NCI-H1930 (cell line): ENCODE data around the gene PPARD.

Experiments
- DNase-seq, 2 experiments: peaks; one replicate each; lab custom pipeline; 2025; lab: John Stamatoyannopoulos, UW

Gene PPARD

DNA sequence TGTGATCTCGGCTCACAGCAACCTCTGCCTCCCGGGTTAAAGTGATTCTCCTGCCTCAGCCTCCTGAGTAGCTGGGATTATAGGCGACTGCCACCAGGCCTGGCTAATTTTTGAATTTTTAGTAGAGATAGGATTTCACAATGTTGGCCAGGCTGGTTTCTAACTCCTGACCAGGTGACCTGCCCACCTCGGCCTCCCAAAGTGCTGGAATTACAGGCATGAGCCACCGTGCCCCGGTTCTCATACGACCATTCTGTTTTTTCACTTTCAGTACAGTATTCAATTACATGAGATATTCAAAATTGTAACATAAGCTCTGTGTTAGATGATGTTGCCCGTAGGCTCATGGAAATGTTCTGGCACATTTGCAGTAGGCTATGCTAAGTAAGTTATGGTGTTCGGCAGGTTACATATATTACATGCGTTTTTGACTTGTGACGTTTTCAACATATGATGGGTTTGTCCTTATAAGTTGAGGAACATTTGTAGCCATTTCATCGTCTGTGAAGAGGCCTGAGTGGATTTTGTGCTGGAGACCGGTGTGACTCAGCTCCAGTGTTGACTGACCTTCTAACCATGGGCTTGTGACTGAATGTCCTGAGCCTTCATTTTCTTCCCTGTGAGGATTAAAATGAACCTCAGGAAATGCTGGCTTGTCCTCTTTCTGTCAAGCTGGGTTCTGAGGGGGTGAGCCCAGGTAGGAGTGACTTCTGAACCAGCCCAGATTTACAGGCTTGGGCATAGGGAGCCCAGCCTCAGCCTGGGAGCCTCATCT lies 12.2 kb downstream of the PPARD start:
- no peak for DNase-seq

GRCh38 chr6:35356391-35356790 lies 14.0 kb downstream of the PPARD start:
- DNase-seq = no peak

GRCh38 chr6:35357677-35358076 lies 15.3 kb downstream of the PPARD start:
- DNase-seq = no peak

- DNase-seq = no peak
Observed at GRCh38 chr6:35358086-35358485, 15.7 kb downstream of the PPARD start.

DNA sequence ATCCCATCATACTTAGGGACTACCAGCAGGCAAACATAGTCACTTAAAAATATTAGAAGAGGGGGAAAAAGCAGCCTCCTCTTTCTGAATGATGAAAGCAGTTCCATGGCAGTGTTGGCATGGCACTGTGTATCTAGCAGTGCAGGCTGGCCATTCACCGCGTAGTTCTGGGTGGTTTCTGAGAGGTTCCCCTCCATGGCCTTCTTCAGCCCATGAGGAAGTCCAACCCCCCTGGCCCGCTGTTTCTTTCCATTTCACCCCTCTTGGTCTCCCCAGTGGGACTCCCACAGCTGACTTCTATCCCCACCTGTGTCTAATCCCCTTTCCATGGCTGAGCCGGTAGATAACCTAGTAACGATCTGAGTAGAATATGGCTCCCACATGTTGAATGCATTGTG lies 17.0 kb downstream of the PPARD start:
- no peak for DNase-seq

GRCh38 chr6:35359744-35360348 lies 17.5 kb downstream of the PPARD start:
- DNase-seq = no peak

DNA sequence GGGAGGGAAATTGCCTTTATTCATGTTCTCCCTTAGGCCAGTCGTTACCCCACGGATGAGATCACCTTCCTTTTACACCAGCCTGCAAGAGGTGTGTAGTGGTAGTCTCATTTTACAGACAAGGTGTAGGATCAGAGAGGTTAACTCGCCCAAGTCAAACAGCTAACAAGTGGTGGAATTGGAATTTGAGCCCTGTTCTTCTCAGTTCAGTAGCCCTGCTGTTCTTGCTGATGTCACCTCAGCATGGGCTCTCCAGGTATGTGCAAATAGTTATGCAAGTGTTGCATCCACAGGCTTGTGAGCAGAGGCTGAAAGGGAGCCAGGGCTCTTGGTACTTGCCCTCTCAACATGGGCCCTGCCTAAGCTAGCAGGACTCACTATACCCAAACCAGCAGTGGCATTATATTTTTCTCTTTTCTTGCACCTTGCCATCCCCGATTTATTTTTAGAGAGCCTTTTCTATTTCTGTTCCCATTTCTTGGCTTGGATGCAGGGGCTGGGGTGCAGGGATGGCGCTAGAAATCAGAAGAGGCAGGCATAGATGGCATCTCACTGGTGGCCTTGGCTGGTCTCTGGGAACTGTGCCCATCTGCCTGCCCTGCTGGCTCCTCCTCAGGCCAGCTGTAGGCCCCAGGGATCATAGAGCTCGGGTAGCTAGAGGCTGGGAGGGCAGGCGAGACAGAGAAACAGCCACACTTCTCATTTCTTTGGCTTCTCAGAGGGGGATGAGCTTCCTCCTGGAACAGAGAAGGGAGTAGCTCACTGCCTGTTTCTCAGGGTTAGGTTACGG lies 18.2 kb downstream of the PPARD start:
- no peak for DNase-seq

DNA sequence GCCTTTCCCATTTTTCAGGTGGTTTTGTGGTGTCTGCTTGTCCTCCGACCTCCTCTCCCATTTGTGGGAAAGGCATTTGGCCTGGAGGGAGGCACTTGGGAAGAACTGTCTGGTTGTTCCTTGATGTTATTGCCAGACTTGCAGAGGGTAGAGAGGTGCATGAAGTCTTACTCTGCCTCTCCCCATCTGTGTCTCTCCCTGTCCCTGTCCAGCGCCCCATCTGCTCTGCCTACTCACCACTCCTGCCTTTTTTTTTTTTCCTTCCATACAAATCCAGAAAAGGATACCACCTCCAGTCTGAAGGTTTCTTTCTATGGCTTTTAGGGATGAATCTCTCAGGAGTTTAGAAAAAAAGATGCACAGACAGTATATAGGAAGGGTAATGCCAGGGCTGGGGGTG lies 19.8 kb downstream of the PPARD start:
- DNase-seq = no peak

GRCh38 chr6:35363293-35363750 lies 21.0 kb downstream of the PPARD start:
- no peak for DNase-seq

DNA sequence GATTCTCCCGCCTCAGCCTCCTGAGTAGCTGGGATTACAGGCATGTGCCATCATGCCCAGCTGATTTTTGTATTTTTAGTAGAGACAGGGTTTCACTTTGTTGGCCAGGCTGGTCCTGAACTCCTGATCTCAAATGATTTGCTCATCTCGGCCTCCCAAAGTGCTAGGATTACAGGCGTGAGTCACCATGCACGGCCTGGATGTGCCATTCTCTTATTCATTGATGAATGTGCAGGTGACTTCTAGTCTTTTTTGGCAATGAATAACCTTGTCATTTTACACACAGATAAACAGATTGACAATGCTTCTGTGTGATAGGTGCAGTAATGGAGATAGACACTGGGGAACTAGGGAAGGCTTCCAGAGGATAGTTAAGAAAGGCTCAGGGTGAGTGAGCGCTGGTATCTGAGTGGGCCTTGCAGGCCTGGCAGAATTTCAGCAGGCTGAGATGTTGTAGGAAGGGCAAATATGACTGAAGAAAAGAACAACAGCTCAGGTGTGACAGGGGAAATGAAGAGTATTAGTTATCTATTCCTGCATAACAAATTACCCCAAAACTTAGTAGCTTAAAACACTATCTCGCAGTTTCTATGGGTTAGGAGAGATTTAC lies 23.3 kb downstream of the PPARD start:
- DNase-seq = no peak

DNA sequence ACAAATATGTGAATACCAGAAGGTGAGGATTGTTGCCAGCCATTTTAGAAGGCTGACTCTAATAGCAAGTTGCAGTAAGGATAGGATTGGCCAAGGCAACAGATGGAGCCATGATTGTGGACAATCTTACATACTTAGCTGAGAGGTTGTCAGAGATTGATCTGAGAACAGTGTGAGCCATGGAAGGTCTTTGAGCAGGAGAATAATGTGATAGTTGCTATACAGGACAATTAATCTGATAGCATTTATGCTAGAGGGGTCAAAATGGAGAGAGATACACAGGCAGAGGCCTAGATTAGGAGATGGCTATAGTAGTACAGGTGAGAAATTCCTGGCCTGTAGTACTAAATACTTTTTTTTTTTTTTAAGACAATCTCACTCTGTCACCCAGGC lies 23.8 kb downstream of the PPARD start:
- no peak for DNase-seq

DNA sequence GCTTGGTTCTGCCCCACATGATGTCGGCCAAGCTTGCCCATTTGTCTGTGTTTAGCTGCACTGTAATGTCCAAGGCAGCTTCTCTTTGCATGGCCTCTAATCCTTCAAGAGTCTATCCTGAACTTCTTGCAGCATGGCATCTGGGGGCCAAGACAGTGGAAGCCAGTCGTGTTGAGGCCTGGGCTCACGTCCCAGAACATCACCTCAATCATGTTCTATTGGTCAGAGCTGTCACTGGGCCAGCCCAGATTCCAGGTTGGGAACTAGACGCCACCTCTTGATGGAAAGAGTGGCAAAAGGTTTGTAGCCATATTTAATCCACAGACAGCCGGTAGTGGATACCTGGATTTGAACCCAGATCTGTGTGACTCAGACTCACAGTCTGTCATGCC lies 25.3 kb downstream of the PPARD start:
- no peak for DNase-seq

DNA sequence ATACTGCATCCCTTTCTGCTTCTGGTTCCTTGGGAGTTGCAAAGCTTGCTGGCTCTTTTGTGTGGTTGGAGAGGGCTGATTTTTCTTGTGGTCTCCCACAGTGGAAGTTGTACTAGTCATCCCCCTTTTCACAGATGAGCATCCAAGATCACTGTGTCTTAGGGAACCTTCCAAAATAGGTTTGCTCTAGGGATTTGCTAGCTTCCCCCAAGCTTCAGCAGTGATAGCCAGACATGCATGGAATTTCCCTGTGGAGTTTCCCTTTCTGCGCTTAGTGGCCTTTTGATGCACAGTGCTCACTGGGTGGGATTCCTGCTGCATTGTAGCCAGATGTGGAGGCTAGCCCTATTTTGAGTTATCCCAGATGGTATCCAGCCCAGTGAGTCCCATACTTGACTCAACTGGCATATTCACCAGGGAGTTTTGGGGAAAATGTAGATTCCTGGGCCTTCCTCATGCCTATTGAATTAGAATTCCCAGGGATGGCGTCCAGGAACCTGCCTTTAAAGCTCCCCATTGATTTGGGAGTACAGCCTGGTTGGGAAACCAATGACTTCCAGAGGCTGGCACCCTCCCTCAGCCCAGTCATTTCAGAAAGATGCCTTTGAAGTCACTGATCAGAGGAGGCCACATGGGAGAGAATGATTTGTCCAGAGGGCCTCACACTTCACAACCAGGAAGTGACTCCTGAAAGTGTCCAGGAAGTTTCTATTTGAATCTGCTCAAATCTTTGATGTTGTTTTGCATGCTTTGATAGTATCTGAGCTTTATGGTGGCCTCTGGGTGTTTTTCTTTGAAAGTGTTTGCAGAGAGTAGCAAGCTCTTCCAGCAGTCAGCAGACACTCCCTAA lies 25.9 kb downstream of the PPARD start:
- no peak for DNase-seq

DNA sequence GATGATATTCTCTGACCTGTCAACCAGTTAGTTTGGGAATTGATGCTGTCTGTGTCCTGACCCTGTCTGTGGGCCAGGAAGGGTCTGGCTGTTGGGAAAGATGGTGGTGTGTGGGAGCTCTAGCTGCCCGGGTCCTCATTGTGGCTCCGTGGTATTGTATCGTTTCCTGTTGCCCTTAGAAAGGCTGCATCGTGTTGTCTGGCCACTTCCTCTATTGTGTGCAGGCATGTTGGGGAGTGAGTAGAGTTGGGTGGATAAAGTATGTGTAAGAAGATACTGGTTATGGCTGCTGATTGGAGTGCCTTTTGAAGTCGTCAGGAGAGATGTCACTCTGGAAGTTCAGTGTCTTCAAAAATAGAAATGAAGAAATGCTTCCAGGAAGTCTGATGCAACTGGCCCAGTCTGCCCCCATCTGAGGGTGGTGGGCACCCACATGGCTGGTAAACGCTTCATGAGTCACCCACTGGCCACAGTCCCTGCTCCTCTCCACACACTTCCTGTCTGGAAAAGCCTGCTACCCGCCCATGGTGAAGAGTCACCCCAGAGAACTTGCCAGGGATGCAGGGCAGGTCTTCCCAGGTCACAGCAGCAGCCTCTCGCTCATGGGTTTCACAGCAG lies 27.9 kb downstream of the PPARD start:
- no peak for DNase-seq

- DNase-seq = no peak
Observed at GRCh38 chr6:35370785-35371493, 28.6 kb downstream of the PPARD start.

GRCh38 chr6:35371494-35372262 lies 29.3 kb downstream of the PPARD start:
- no peak for DNase-seq

DNA sequence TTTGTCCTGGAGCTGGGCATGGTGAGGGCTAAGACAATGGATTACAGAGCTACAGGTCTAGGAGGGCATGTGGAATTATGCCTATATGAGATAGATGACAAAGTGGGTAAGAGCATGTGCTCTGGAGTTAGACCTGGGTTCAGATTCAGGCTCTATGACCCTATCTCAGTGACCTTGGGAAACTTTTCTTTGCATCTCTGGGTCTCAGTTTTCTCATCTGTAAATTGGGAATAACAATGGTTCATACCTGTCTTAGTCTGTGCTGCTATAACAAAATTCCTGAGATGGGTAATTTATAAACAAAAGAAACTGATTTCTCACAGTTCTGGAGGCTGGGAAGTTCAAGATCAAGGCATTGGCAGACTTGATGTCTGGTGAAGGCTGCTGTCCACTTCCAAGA lies 30.3 kb downstream of the PPARD start:
- DNase-seq = no peak

GRCh38 chr6:35376281-35376680 lies 33.9 kb downstream of the PPARD start:
- no peak for DNase-seq

- DNase-seq = no peak
Observed at GRCh38 chr6:35377002-35377401, 34.6 kb downstream of the PPARD start.

DNA sequence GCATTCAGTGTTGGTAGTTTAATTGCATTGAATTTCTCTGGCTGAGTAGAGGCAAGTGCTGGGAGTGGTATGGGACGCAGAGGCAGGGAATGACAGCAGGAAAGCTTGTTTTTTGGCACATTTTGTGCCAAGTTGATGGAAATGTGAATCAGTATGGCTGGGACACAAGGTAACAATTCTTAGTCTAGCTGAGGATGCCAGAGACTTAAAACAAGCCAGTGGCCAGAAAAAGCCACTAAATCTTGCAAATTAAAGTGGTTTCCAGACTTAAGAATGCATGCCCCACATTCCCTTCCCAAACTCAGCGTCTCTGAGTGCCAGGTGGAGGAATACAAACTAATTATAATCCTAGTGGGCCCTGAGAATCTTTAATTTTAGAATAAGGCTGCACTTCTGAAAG lies 35.9 kb downstream of the PPARD start:
- DNase-seq = no peak
